ENCODE measurements around the gene MYBL2.
"Not testable (repeated sequence)": the region's sequence is repeated elsewhere in the genome, so short reads cannot be mapped to it uniquely, and the experiment has no call there.

MYBL2 gene

GRCh38 chr20:43744966-43745730, 78.2 kb downstream of the MYBL2 start:
- FAIRE-seq: no peak
- DNase-seq (ENCODE audit: insufficient read length): no peak
- TF ChIP-seq POLR2A (IDR thresholded peaks at IDR 0.05; ENCODE audit: low read depth, low read length) (no peak), TAF1 (IDR thresholded peaks at IDR 0.05; ENCODE audit: borderline replicate concordance, low read depth, low read length) (no peak), POLR2AphosphoS5 (IDR thresholded peaks at IDR 0.05; ENCODE audit: low read depth, low read length) (no peak)

DNA sequence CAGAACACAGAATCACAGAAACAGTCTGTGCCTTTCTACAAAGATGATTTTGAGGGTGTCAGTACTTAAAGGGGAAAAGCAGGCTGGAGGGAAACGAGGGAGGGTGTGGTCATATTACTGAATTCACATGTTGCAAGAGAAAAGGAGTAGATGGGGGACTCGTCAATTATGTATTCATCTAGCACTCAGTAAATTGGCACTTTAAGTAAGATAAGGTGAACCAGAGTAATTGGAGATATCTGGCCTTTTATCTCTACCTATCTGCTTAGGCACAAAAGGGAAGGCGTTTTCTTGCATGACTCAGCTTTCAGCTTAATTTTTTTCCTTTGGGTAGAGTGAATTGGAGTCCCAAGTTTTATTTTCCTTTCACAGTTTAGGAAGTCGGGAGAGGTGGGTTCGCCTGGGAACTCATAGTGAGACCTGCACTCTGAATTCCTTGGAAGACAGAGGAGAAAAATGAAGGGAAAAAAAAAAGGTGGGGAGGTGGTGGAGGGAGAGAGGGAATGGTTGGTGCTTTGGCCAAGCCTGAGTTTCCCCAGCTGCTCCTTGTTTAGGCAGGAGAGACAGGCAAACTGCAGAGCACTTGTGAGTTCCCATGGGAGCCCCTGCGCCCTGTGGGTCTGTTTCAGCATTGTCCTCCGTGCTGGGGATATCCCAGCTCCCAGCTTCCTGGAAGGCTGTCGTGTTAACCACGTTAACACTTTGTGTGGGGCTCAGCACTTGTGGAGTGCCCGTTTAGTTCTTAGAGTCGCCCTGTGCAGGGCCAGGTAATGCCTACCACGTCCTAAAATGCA, 79.6 kb downstream of the MYBL2 start:
- TF ChIP-seq TAF1 (IDR thresholded peaks at IDR 0.05; ENCODE audit: borderline replicate concordance, low read depth, low read length) (no peak), POLR2A (IDR thresholded peaks at IDR 0.05; ENCODE audit: low read depth, low read length) (no peak), POLR2AphosphoS5 (IDR thresholded peaks at IDR 0.05; ENCODE audit: low read depth, low read length) (no peak)
- DNase-seq (ENCODE audit: insufficient read length) (no peak), FAIRE-seq (no peak)

GRCh38 chr20:43748274-43748673, 81.4 kb downstream of the MYBL2 start:
- TF ChIP-seq POLR2AphosphoS5 (IDR thresholded peaks at IDR 0.05; ENCODE audit: low read depth, low read length): no peak
- no peak for DNase-seq (ENCODE audit: insufficient read length)
- no peak for FAIRE-seq

GRCh38 chr20:43749734-43750294, 82.9 kb downstream of the MYBL2 start:
- TF ChIP-seq POLR2AphosphoS5 (IDR thresholded peaks at IDR 0.05; ENCODE audit: low read depth, low read length) (no peak), TAF1 (IDR thresholded peaks at IDR 0.05; ENCODE audit: borderline replicate concordance, low read depth, low read length) (no peak), POLR2A (IDR thresholded peaks at IDR 0.05; ENCODE audit: low read depth, low read length) (no peak)
- DNase-seq (ENCODE audit: insufficient read length): peak; percentile 67
- peak; percentile 57 for FAIRE-seq

- no peak for DNase-seq (ENCODE audit: insufficient read length)
- TF ChIP-seq TAF1 (IDR thresholded peaks at IDR 0.05; ENCODE audit: borderline replicate concordance, low read depth, low read length) (no peak), POLR2A (IDR thresholded peaks at IDR 0.05; ENCODE audit: low read depth, low read length) (no peak), POLR2AphosphoS5 (IDR thresholded peaks at IDR 0.05; ENCODE audit: low read depth, low read length) (no peak)
- FAIRE-seq: no peak
Measured at GRCh38 chr20:43750774-43751166, 83.9 kb downstream of the MYBL2 start.

DNA sequence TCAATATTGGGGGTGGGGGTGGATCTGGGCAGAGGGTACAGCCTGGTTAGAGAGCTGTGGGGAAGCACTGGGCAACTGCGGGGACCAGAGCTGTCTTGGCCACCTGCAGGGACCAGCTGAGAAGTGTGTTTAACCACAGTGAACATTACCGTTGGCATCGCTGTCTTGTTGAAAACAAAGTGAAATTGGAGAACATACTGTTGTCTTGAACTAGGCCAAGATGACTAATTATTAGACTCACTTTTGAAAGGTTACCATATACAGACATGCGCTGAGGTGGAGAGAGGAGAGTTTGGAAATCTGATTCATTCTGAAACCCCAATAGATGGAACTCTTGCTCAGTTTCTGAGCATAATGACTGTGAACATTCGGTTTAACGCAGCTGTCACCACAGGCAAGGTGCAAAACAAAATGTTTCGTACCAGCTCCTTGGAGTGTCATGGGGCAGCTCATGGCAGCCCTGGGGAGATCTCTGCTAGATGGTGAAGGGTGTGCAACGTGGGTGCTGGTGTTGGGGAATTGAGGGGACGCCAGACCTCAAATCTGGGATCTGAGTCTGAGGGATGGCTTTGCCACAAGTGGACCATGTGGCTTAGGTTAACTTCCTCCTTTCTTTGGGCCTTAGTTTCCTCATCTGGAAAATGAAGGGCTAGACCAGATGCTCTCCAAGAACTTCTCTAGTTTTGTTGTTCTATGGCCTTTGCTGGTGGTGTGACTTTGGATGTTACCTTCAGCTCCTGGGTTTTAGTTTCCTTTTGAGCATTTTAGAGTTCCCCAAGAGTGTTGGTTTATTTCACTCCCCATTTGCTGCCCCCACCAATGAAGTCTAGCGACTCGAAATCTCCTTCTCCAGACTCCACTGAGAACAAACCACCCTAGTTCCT, 84.5 kb downstream of the MYBL2 start:
- DNase-seq (ENCODE audit: insufficient read length) (peak; percentile 57), FAIRE-seq (peak; percentile 96)

DNA sequence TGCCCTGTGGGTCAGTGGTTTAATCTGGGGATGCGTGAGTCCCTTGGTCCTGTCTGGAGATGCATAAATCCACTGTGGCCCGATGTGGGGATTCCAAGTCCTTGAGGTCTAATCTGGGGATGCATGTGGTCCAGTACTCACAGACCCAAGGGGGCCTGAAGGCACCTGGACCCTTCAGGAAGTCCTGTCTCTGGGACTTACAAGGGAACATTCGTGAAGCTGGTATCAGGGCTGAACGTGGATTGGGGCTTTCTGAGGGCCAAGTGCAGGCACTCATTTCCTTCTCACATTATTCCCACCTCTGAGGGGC, 85.1 kb downstream of the MYBL2 start:
- TF ChIP-seq POLR2AphosphoS5 (IDR thresholded peaks at IDR 0.05; ENCODE audit: low read depth, low read length) (no peak), POLR2A (IDR thresholded peaks at IDR 0.05; ENCODE audit: low read depth, low read length) (no peak), TAF1 (IDR thresholded peaks at IDR 0.05; ENCODE audit: borderline replicate concordance, low read depth, low read length) (no peak)
- FAIRE-seq: no peak

More for the DNA sequence above, 84.5 kb downstream of the MYBL2 start:
- TF ChIP-seq POLR2A (IDR thresholded peaks at IDR 0.05; ENCODE audit: low read depth, low read length) (peak; percentile 51), TAF1 (IDR thresholded peaks at IDR 0.05; ENCODE audit: borderline replicate concordance, low read depth, low read length) (peak; percentile 71; the same call in 1 of the 2 replicates), POLR2AphosphoS5 (IDR thresholded peaks at IDR 0.05; ENCODE audit: low read depth, low read length) (peak; percentile 73)

DNA sequence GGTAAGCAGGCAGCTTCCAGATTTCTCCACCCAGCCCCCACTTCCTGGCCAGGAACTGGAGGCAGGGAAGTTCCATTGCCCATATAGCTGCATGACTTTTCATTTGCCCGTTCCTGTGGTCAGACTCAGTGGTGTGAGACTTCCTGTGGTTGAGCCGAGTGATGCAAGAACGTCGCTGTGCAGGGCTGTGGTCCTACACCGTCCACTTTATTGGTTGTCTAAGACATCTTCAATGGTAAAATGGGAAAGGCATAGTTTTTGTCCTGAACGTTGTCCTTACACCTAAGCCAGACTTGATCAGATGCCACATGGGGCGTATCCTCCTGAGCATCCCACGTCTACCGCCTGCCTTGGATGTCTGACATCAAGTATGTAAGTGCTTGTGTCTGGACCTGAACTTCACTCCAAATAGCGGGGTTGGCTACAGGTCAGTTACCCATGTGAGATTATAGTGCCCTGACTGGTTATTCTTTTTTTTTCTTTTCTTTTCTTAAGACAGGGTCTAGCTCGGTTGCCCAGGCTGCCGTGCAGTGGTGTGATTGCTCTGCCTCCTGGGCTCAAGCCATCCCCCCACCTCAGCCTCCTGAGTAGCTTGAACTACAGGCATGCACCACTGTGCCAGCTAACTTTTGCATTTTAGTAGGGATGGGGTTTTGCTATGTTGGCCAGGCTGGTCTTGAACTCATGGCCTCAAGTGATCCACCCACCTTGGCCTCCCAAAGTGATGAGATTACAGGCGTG, 85.8 kb downstream of the MYBL2 start:
- peak; percentile 39 for TF ChIP-seq POLR2A (IDR thresholded peaks at IDR 0.05; ENCODE audit: low read depth, low read length)
- no peak for TF ChIP-seq TAF1 (IDR thresholded peaks at IDR 0.05; ENCODE audit: borderline replicate concordance, low read depth, low read length)
- no peak for TF ChIP-seq POLR2AphosphoS5 (IDR thresholded peaks at IDR 0.05; ENCODE audit: low read depth, low read length)
- FAIRE-seq: peak; percentile 98
- peak; percentile 46 for DNase-seq (ENCODE audit: insufficient read length)

More for the DNA sequence above, 85.1 kb downstream of the MYBL2 start:
- no peak for DNase-seq (ENCODE audit: insufficient read length)

DNA sequence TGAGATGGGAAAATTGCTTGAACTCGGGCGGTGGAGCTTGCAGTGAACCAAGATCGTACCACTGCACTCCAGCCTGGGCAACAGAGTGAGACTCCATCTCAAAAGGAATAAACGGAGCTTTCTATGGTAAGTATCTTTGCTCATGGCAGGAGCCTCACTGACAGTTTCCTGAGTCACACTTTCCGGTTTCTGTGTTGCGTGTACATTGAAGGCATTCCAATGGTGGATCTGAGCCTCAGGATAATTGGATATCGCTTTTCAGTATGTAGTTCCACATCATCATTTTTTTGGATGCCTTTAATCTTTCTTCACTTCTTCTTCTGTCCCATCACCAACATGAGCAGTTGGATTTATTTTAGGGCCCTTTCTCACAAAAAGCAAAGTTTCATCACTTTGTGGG, 88.5 kb downstream of the MYBL2 start:
- TF ChIP-seq TAF1 (IDR thresholded peaks at IDR 0.05; ENCODE audit: borderline replicate concordance, low read depth, low read length) (no peak), POLR2AphosphoS5 (IDR thresholded peaks at IDR 0.05; ENCODE audit: low read depth, low read length) (no peak), POLR2A (IDR thresholded peaks at IDR 0.05; ENCODE audit: low read depth, low read length) (no peak)
- no peak for FAIRE-seq
- DNase-seq (ENCODE audit: insufficient read length): no peak

DNA sequence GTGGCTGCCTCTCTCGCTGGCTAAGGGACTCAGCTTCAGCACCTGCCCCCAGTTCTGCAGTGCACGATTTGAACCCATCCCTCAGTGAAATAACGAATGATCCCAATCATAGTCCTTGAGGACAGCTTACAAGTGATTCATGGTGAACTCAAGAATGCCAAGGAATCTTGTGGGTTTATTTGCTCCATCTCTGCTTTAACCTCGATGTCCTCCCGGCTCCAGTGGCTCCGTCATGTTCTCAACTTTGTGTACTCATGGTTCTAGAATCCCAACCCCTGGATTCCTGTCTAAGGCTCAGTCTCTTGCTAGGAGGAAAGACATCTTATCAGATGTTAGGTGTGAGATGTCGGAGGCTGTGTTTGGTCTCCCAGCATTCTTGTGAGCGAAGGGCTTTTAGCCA, 88.9 kb downstream of the MYBL2 start:
- FAIRE-seq: no peak

DNA sequence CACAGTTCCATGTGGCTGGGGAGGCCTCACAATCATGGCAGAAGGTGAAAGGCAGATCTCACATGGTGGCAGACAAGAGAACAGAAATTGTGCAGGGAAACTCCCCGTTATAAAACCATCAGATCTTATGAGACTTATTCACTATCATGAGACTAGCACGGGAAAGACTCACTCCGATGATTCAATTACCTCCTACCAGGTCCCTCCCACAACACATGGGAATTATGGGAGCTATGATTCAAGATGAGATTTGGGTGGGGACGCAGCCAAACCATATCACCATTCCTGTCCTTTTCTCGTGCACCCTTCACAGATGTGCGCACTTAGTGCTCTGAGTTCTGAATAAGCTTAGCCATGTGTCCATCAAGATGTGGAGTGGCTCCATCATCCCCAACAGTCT, 91.0 kb downstream of the MYBL2 start:
- not testable (repeated sequence) for FAIRE-seq; DNase-seq (ENCODE audit: insufficient read length)

More for the DNA sequence above, 88.9 kb downstream of the MYBL2 start:
- TF ChIP-seq POLR2AphosphoS5 (IDR thresholded peaks at IDR 0.05; ENCODE audit: low read depth, low read length) (no peak), TAF1 (IDR thresholded peaks at IDR 0.05; ENCODE audit: borderline replicate concordance, low read depth, low read length) (no peak), POLR2A (IDR thresholded peaks at IDR 0.05; ENCODE audit: low read depth, low read length) (no peak)
- DNase-seq (ENCODE audit: insufficient read length): no peak

Data from GM12892 (cell line).